Stimulated activated CD4-positive, alpha-beta T cell treated with anti-CD3 and anti-CD28 coated beads, Interleukin-2, amount 100 ng/mL, for 24 hours (primary cell): ENCODE data around the gene PDZRN3.

ENCODE experiments used
- DNase-seq, 2 donors: peaks; one replicate each; pipeline ENCODE4 v3.0.0-alpha.2; 2020

The PDZRN3 gene

GRCh38 chr3:73379465-73379864, 245.3 kb downstream of the PDZRN3 start:
- DNase-seq, result no peak

- DNase-seq, result no peak
These were observed 246.5 kb downstream of the PDZRN3 start for GRCh38 chr3:73378207-73378606.

GRCh38 chr3:73365756-73366397, 258.9 kb downstream of the PDZRN3 start:
- DNase-seq, result no peak

DNA sequence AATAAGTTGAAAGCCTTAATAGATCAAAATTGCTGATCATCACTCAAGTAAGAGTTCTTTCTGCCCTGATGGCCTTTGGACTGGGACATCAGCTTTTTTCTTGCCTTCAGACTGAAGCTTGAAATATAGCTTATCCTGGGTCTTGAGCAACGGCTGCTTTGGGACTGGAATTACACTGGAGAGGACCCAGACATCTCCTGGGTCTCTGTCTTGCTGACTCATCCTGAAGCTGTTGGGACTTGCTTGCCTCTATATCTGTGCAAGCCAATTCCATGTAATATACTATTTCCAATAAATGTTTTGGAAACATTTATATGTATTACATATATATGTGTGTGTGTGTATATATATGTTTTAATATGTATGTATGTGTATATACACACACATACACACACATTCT, 260.2 kb downstream of the PDZRN3 start:
- no peak for DNase-seq

DNA sequence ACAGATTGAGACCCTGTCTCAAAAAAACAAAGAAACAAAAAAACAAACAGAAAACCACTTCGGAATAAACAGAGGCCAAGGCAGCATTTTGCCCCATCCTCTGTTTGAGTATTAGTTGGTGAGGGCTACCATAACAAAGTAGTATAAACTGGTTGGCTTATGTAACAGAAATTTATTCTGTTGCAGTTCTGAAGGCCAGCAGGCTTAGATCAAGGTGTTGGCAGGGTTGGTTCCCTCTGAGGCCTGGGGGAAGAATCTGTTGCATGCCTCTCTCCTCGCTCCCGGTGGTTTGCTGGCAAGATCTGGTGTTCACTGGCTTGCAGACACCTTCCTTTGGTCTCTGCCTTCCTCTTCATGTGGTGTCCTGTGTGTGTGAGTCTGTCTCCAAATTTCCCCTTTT, 261.6 kb downstream of the PDZRN3 start:
- no peak for DNase-seq

GRCh38 chr3:73361591-73361990, 263.1 kb downstream of the PDZRN3 start:
- no peak for DNase-seq

- no peak for DNase-seq
These were observed 271.0 kb downstream of the PDZRN3 start for GRCh38 chr3:73353649-73354217.

GRCh38 chr3:73352841-73353645, 271.7 kb downstream of the PDZRN3 start:
- no peak for DNase-seq

GRCh38 chr3:73351423-73352071, 273.2 kb downstream of the PDZRN3 start:
- DNase-seq, result no peak

DNA sequence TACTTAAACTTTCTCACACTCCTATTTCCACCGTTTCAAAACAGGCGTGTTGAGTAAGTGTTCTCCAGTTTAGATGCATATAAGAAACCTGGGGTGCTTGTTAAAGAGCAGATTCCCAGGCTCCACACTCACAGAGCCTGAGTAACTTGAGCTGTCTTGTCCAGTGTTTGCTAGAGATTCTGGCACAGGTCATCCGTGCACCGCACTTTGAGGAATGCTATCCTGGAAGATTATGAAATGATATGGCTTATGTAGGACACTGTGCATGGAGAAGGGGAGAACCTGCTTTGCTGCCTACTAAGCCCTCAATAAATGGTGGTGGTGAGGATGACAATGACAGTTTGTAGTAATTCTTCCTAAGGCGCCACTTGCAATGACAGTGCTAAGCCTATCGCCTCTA, 273.7 kb downstream of the PDZRN3 start:
- no peak for DNase-seq

GRCh38 chr3:73349657-73350056, 275.1 kb downstream of the PDZRN3 start:
- no peak for DNase-seq

GRCh38 chr3:73342077-73342476, 282.7 kb downstream of the PDZRN3 start:
- DNase-seq, result no peak

DNA sequence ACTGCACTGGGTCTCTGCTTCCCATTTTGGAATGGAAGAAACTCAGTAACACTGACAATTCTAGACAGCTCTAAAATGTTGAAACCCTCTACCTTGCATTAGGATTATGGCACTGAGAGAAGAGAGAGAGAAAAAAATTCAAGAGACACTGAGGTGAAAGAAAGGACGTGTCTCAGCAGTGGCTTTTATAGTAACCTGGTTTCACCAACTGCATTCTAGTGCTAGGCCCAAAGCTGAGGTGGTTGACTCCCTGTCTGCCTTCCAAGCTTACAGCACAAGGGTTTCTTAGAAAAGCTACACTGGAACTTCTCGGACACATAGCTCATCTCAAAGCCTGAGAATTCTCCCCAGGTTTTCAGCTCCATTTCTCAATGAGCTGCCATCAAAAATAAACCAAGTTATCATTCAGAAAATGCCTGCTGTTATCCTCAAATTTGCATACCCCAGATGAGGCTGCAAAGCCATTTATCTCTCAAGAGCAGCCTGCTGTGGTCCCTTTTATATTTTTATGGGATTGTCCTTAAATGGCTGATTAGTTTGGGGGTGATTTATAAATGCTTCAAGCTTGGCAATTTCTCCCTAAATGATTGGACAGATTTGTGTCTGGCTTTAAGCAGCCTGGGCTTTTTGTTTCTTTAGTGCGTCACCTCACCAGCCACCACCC, 283.3 kb downstream of the PDZRN3 start:
- no peak for DNase-seq

GRCh38 chr3:73332558-73332957, 292.2 kb downstream of the PDZRN3 start:
- no peak for DNase-seq
